ENCODE measurements around the gene PTPN23.

The PTPN23 gene

GRCh38 chr3:47342151-47342550 lies 38.7 kb upstream of the PTPN23 start:
- Histone ChIP-seq H3K79me1 (ENCODE audit: low read length) (no peaks in the 10 kb centered on the region), H3K36me3 (ENCODE audit: control insufficient read depth, insufficient read depth, low read length) (peaks cover 8% of the 10 kb centered on the region), H3K23ac (ENCODE audit: low read length) (no peak overlapping the region), H3K56ac (ENCODE audit: low read length) (no peak overlapping the region), H3K4me1 (ENCODE audit: control insufficient read depth, low read depth, low read length) (no peaks in the 10 kb centered on the region), H2BK15ac (replicated peaks; ENCODE audit: low read depth) (no peak overlapping the region), H2BK120ac (ENCODE audit: low read depth, low read length) (no peak overlapping the region), H3K27ac (ENCODE audit: low read depth, low read length) (no peak overlapping the region), H4K8ac (ENCODE audit: low read depth, low read length) (no peak overlapping the region), H3K18ac (ENCODE audit: low read length) (no peak overlapping the region), H3K9ac (ENCODE audit: low read length) (no peak overlapping the region), H3K27me3 (ENCODE audit: insufficient read depth, low read length, poor library complexity) (no peaks in the 10 kb centered on the region), H3K79me2 (ENCODE audit: control insufficient read depth, insufficient read depth, low read length) (no peaks in the 10 kb centered on the region), H3K4me2 (ENCODE audit: low read length) (no peak overlapping the region), H3K4ac (ENCODE audit: low read depth, low read length) (no peak overlapping the region), H2BK5ac (ENCODE audit: low read length) (no peak overlapping the region), H3K4me3 (ENCODE audit: low read length) (no peak overlapping the region), H4K5ac (ENCODE audit: low read length) (no peak overlapping the region), H2AK5ac (ENCODE audit: low read length) (no peak overlapping the region)
- DNase-seq: no peak
- WGBS (ENCODE audit: extremely low coverage, insufficient coverage, low lambda C conversion rate): no CpG with 5 or more reads among the region's 2 CpGs

- H2BK15ac ChIP-seq (replicated peaks; ENCODE audit: low read depth): no peak overlapping the region
- no peaks in the 10 kb centered on the region for H3K79me2 ChIP-seq (ENCODE audit: control insufficient read depth, insufficient read depth, low read length)
- H3K18ac ChIP-seq (ENCODE audit: low read length): no peak overlapping the region
- H3K4me3 ChIP-seq (ENCODE audit: low read length): no peak overlapping the region
- H3K56ac ChIP-seq (ENCODE audit: low read length): no peak overlapping the region
- peaks cover 8% of the 10 kb centered on the region for H3K36me3 ChIP-seq (ENCODE audit: control insufficient read depth, insufficient read depth, low read length)
- H3K4me2 ChIP-seq (ENCODE audit: low read length): no peak overlapping the region
- H4K8ac ChIP-seq (ENCODE audit: low read depth, low read length): no peak overlapping the region
- no peak overlapping the region for H3K23ac ChIP-seq (ENCODE audit: low read length)
- no peak overlapping the region for H3K9ac ChIP-seq (ENCODE audit: low read length)
- H3K27me3 ChIP-seq (ENCODE audit: insufficient read depth, low read length, poor library complexity): no peaks in the 10 kb centered on the region
- no peak overlapping the region for H3K4ac ChIP-seq (ENCODE audit: low read depth, low read length)
- H3K27ac ChIP-seq (ENCODE audit: low read depth, low read length): no peak overlapping the region
- no peak overlapping the region for H4K5ac ChIP-seq (ENCODE audit: low read length)
- no peak overlapping the region for H2BK5ac ChIP-seq (ENCODE audit: low read length)
- no peaks in the 10 kb centered on the region for H3K79me1 ChIP-seq (ENCODE audit: low read length)
- H3K4me1 ChIP-seq (ENCODE audit: control insufficient read depth, low read depth, low read length): no peaks in the 10 kb centered on the region
- H2BK120ac ChIP-seq (ENCODE audit: low read depth, low read length): no peak overlapping the region
- no peak overlapping the region for H2AK5ac ChIP-seq (ENCODE audit: low read length)
- DNase-seq: no peak
Measured at GRCh38 chr3:47342812-47343211, 38.0 kb upstream of the PTPN23 start.

- Histone ChIP-seq H3K36me3 (ENCODE audit: control insufficient read depth, insufficient read depth, low read length) (peaks cover 8% of the 10 kb centered on the region), H2BK5ac (ENCODE audit: low read length) (no peak overlapping the region), H2BK120ac (ENCODE audit: low read depth, low read length) (no peak overlapping the region), H3K4ac (ENCODE audit: low read depth, low read length) (no peak overlapping the region), H3K79me1 (ENCODE audit: low read length) (no peaks in the 10 kb centered on the region), H4K8ac (ENCODE audit: low read depth, low read length) (no peak overlapping the region), H3K4me3 (ENCODE audit: low read length) (no peak overlapping the region), H3K4me1 (ENCODE audit: control insufficient read depth, low read depth, low read length) (no peaks in the 10 kb centered on the region), H4K5ac (ENCODE audit: low read length) (no peak overlapping the region), H3K18ac (ENCODE audit: low read length) (no peak overlapping the region), H3K27me3 (ENCODE audit: insufficient read depth, low read length, poor library complexity) (no peaks in the 10 kb centered on the region), H3K23ac (ENCODE audit: low read length) (no peak overlapping the region), H3K56ac (ENCODE audit: low read length) (no peak overlapping the region), H3K27ac (ENCODE audit: low read depth, low read length) (no peak overlapping the region), H3K4me2 (ENCODE audit: low read length) (no peak overlapping the region), H3K9ac (ENCODE audit: low read length) (no peak overlapping the region), H2BK15ac (replicated peaks; ENCODE audit: low read depth) (no peak overlapping the region), H2AK5ac (ENCODE audit: low read length) (no peak overlapping the region), H3K79me2 (ENCODE audit: control insufficient read depth, insufficient read depth, low read length) (no peaks in the 10 kb centered on the region)
- WGBS (ENCODE audit: extremely low coverage, insufficient coverage, low lambda C conversion rate): no CpG with 5 or more reads among the region's 17 CpGs
- no peak for DNase-seq
Measured at GRCh38 chr3:47343471-47343971, 37.3 kb upstream of the PTPN23 start.

- Histone ChIP-seq H2AK5ac (ENCODE audit: low read length) (no peak overlapping the region), H3K36me3 (ENCODE audit: control insufficient read depth, insufficient read depth, low read length) (peaks cover 7% of the 10 kb centered on the region), H3K27me3 (ENCODE audit: insufficient read depth, low read length, poor library complexity) (no peaks in the 10 kb centered on the region), H3K79me2 (ENCODE audit: control insufficient read depth, insufficient read depth, low read length) (no peaks in the 10 kb centered on the region), H2BK15ac (replicated peaks; ENCODE audit: low read depth) (no peak overlapping the region), H3K4ac (ENCODE audit: low read depth, low read length) (no peak overlapping the region), H3K79me1 (ENCODE audit: low read length) (no peaks in the 10 kb centered on the region), H3K4me1 (ENCODE audit: control insufficient read depth, low read depth, low read length) (no peaks in the 10 kb centered on the region), H3K4me3 (ENCODE audit: low read length) (no peak overlapping the region), H3K23ac (ENCODE audit: low read length) (no peak overlapping the region), H4K8ac (ENCODE audit: low read depth, low read length) (no peak overlapping the region), H3K9ac (ENCODE audit: low read length) (no peak overlapping the region), H3K56ac (ENCODE audit: low read length) (no peak overlapping the region), H4K5ac (ENCODE audit: low read length) (no peak overlapping the region), H3K18ac (ENCODE audit: low read length) (no peak overlapping the region), H3K4me2 (ENCODE audit: low read length) (no peak overlapping the region), H3K27ac (ENCODE audit: low read depth, low read length) (no peak overlapping the region), H2BK120ac (ENCODE audit: low read depth, low read length) (no peak overlapping the region), H2BK5ac (ENCODE audit: low read length) (no peak overlapping the region)
- DNase-seq: no peak
- no CpG with 5 or more reads among the region's 6 CpGs for WGBS (ENCODE audit: extremely low coverage, insufficient coverage, low lambda C conversion rate)
Measured at GRCh38 chr3:47344971-47345370, 35.9 kb upstream of the PTPN23 start.

GRCh38 chr3:47347217-47347801 lies 33.5 kb upstream of the PTPN23 start:
- Histone ChIP-seq H3K36me3 (ENCODE audit: control insufficient read depth, insufficient read depth, low read length) (peaks cover 5% of the 10 kb centered on the region), H3K23ac (ENCODE audit: low read length) (no peak overlapping the region), H3K9ac (ENCODE audit: low read length) (no peak overlapping the region), H3K18ac (ENCODE audit: low read length) (no peak overlapping the region), H3K27me3 (ENCODE audit: insufficient read depth, low read length, poor library complexity) (no peaks in the 10 kb centered on the region), H3K4me3 (ENCODE audit: low read length) (no peak overlapping the region), H2BK15ac (replicated peaks; ENCODE audit: low read depth) (no peak overlapping the region), H2BK5ac (ENCODE audit: low read length) (no peak overlapping the region), H3K4me1 (ENCODE audit: control insufficient read depth, low read depth, low read length) (no peaks in the 10 kb centered on the region), H2AK5ac (ENCODE audit: low read length) (no peak overlapping the region), H4K8ac (ENCODE audit: low read depth, low read length) (no peak overlapping the region), H3K56ac (ENCODE audit: low read length) (no peak overlapping the region), H3K4me2 (ENCODE audit: low read length) (no peak overlapping the region), H3K79me2 (ENCODE audit: control insufficient read depth, insufficient read depth, low read length) (no peaks in the 10 kb centered on the region), H3K79me1 (ENCODE audit: low read length) (no peaks in the 10 kb centered on the region), H3K27ac (ENCODE audit: low read depth, low read length) (no peak overlapping the region), H3K4ac (ENCODE audit: low read depth, low read length) (no peak overlapping the region), H2BK120ac (ENCODE audit: low read depth, low read length) (no peak overlapping the region), H4K5ac (ENCODE audit: low read length) (no peak overlapping the region)
- WGBS (ENCODE audit: extremely low coverage, insufficient coverage, low lambda C conversion rate): no CpG with 5 or more reads among the region's 4 CpGs
- DNase-seq: peak; percentile 16

Data from mesendoderm (in vitro differentiated cells).